ENCODE results near the gene PIP5K1B.

GRCh38 chr9:69020301-69021145 lies 315.5 kb downstream of the PIP5K1B start:
- TF ChIP-seq FOXK2 (IDR thresholded peaks at IDR 0.05): no peak
- TF ChIP-seq CTCF (IDR thresholded peaks at IDR 0.05 in 2 of 3, conservative IDR thresholded peaks at IDR 0.05 in 1 of 3; ENCODE audit: control insufficient read depth in 2 of 3, extremely low read depth in 1 of 3, insufficient read depth in 1 of 3, low read depth in 3 of 3, low read length in 3 of 3): no peak
- TF ChIP-seq NRF1 (conservative IDR thresholded peaks at IDR 0.05; ENCODE audit: low read depth, low read length): no peak
